ENCODE results near the gene SLPI.

The SLPI gene

DNA sequence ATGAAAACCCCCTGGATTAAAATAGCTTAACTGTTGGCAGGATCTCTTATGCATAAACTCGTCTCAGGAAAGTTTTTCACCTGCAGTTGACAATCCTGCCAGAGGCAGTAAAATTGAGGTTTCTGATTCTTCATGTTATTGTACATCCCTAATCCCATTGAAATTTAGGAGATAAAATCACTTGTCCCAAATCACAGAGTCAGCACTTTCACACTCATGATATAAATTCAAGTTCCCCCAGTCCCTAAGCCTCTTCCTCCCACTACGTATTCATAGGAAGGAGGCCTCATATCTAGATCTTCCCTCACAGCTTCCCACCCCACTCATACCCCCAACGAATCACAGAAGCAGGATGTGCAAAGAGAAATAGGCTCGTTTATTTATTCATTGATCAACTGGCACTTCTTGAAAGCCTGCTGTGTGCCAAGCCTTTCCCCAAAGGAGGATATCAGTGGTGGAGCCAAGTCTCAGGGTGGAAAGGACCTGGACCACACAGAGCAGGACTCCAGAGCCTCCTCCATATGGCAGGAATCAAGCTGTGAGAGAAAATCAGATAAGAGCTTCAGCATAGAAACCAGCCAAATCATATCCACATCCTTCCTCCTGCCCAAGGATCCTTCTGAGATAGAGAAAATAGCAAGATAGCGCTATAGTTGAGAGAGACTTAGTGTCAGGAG, 2.3 kb downstream of the SLPI start:
- no peak overlapping the region for H3K4me2 ChIP-seq (ENCODE audit: insufficient read depth, low read length)
- H2AFZ ChIP-seq (ENCODE audit: low read depth, low read length) = no peak overlapping the region
- H4K20me1 ChIP-seq (ENCODE audit: insufficient read depth, low read length) = no peaks in the 10 kb centered on the region
- no peak overlapping the region for H3K9ac ChIP-seq (ENCODE audit: low read depth, low read length)
- DNase-seq = no peak
- H3K4me3 ChIP-seq (ENCODE audit: low read depth in 1 of 2, low read length in 2 of 2) = no peak overlapping the region
- H3K27ac ChIP-seq (ENCODE audit: low read length) = no peak overlapping the region
- H3K36me3 ChIP-seq (ENCODE audit: insufficient read depth, low read length) = no peaks in the 10 kb centered on the region
- no peaks in the 10 kb centered on the region for H3K4me1 ChIP-seq (ENCODE audit: insufficient read depth, low read length)
- no peaks in the 10 kb centered on the region for H3K9me3 ChIP-seq (ENCODE audit: insufficient read depth, low read length, severe bottlenecking)
- no peak for ATAC-seq (ENCODE audit: insufficient read depth, low read depth)
- peaks cover 36% of the 10 kb centered on the region for H3K27me3 ChIP-seq (ENCODE audit: insufficient read depth, low read length, poor library complexity)
- H3K79me2 ChIP-seq (ENCODE audit: insufficient read depth, low read length) = no peaks in the 10 kb centered on the region
- TF ChIP-seq EZH2 (IDR thresholded peaks at IDR 0.05; ENCODE audit: borderline replicate concordance, low read depth, low read length, severe bottlenecking) (no peak), CTCF (IDR thresholded peaks at IDR 0.05; ENCODE audit: borderline replicate concordance, extremely low read depth, low read length, poor library complexity, severe bottlenecking) (no peak)

DNA sequence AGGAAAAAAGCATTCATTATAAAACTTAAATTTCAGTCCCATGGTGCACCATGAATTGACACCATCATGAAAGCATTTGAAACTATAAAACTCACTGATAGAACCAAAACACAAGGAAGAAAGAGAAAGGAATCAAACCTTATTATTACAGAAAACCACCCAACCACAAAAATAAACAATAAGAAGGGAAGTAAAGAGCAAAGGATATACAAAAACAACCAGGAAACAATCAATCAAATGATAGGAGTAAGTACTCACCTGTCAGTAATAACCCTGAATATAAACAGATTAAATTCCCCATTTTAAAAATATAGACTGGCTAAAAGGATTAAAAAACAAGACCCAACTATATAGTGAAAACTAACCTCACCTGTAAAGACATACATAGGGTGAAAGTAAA, 5.8 kb downstream of the SLPI start:
- Histone ChIP-seq H3K9me3 (ENCODE audit: insufficient read depth, low read length, severe bottlenecking) (no peaks in the 10 kb centered on the region), H2AFZ (ENCODE audit: low read depth, low read length) (no peak overlapping the region), H3K27me3 (ENCODE audit: insufficient read depth, low read length, poor library complexity) (peaks cover 50% of the 10 kb centered on the region), H3K27ac (ENCODE audit: low read length) (no peak overlapping the region), H3K4me3 (ENCODE audit: low read depth in 1 of 2, low read length in 2 of 2) (no peak overlapping the region), H3K9ac (ENCODE audit: low read depth, low read length) (no peak overlapping the region), H3K4me2 (ENCODE audit: insufficient read depth, low read length) (no peak overlapping the region), H3K36me3 (ENCODE audit: insufficient read depth, low read length) (no peaks in the 10 kb centered on the region), H4K20me1 (ENCODE audit: insufficient read depth, low read length) (no peaks in the 10 kb centered on the region), H3K79me2 (ENCODE audit: insufficient read depth, low read length) (no peaks in the 10 kb centered on the region), H3K4me1 (ENCODE audit: insufficient read depth, low read length) (no peaks in the 10 kb centered on the region)
- no peak for TF ChIP-seq EZH2 (IDR thresholded peaks at IDR 0.05; ENCODE audit: borderline replicate concordance, low read depth, low read length, severe bottlenecking)
- no peak for TF ChIP-seq CTCF (IDR thresholded peaks at IDR 0.05; ENCODE audit: borderline replicate concordance, extremely low read depth, low read length, poor library complexity, severe bottlenecking)
- no peak for DNase-seq
- no peak for ATAC-seq (ENCODE audit: insufficient read depth, low read depth)

DNA sequence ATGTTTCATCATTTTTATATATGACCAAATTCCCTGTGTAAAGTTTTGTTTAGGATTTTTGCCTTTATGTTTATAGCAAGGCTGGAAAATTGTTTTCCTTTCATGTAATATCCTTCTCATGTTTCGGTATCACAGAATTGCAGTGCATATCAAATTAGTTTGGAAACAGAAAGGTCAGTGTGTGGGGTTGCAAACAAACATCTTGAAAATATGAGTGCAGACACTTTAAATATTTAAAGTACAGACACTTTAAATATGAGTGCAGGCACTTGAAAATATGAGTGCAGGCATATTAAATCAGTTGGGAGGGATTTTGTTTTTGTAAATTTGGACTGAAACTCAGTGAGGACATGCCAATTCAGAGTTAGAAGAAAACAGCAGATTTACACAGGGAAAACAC, 6.5 kb downstream of the SLPI start:
- Histone ChIP-seq H3K27me3 (ENCODE audit: insufficient read depth, low read length, poor library complexity) (peaks cover 49% of the 10 kb centered on the region), H3K9me3 (ENCODE audit: insufficient read depth, low read length, severe bottlenecking) (no peaks in the 10 kb centered on the region), H3K4me2 (ENCODE audit: insufficient read depth, low read length) (no peak overlapping the region), H3K9ac (ENCODE audit: low read depth, low read length) (no peak overlapping the region), H3K4me1 (ENCODE audit: insufficient read depth, low read length) (no peaks in the 10 kb centered on the region), H2AFZ (ENCODE audit: low read depth, low read length) (no peak overlapping the region), H3K27ac (ENCODE audit: low read length) (no peak overlapping the region), H3K79me2 (ENCODE audit: insufficient read depth, low read length) (no peaks in the 10 kb centered on the region), H4K20me1 (ENCODE audit: insufficient read depth, low read length) (no peaks in the 10 kb centered on the region), H3K4me3 (ENCODE audit: low read depth in 1 of 2, low read length in 2 of 2) (no peak overlapping the region), H3K36me3 (ENCODE audit: insufficient read depth, low read length) (no peaks in the 10 kb centered on the region)
- TF ChIP-seq EZH2 (IDR thresholded peaks at IDR 0.05; ENCODE audit: borderline replicate concordance, low read depth, low read length, severe bottlenecking) (no peak), CTCF (IDR thresholded peaks at IDR 0.05; ENCODE audit: borderline replicate concordance, extremely low read depth, low read length, poor library complexity, severe bottlenecking) (no peak)
- DNase-seq (no peak), ATAC-seq (ENCODE audit: insufficient read depth, low read depth) (no peak)
